ENCODE results near the gene DYNLT3.

GRCh38 chrX:37817579-37817978 is 29.8 kb downstream of the DYNLT3 start:
- TF ChIP-seq SP1 (IDR thresholded peaks at IDR 0.05) (no peak), SP1 (CRISPR knock-in tag; IDR thresholded peaks at IDR 0.05) (no peak), U2AF2 (IDR thresholded peaks at IDR 0.05; ENCODE audit: low read depth, low read length) (no peak), CTCF (CRISPR knock-in tag; IDR thresholded peaks at IDR 0.05) (no peak), EP300 (IDR thresholded peaks at IDR 0.05; ENCODE audit: low read depth in 2 of 2, low read length in 2 of 2) (no peak), EP300 (CRISPR knock-in tag; IDR thresholded peaks at IDR 0.05; ENCODE audit: borderline replicate concordance) (no peak), KDM1A (CRISPR knock-in tag; IDR thresholded peaks at IDR 0.05) (no peak), REST (IDR thresholded peaks at IDR 0.05; ENCODE audit: borderline replicate concordance in 1 of 2, low read depth in 1 of 2, low read length in 2 of 2) (no peak)

Measured in HepG2 (cell line).